Neural progenitor cell (in vitro differentiated cells): ENCODE data around the gene PLEKHA7. TPM values are rescaled to one million over a fixed set of nuclear protein-coding genes. Genes with fewer than 3 reads are reported as not detected.

Experiments used
- DNase-seq: peaks from one replicate; pipeline ENCODE4 v3.0.0-alpha.2; 2016; ENCODE audit warnings: low spot score
- H2AFZ ChIP-seq: fragments of 200-600 bp; sonication (generic); replicated peaks from 2 replicates; pipeline ENCODE4 v1.6.1; 2016; ENCODE audit warnings: antibody characterized with exemption
- H3F3A ChIP-seq: fragments of 200-600 bp; sonication (generic); 2 replicates; pipeline ENCODE4 v1.6.1; 2016; ENCODE audit warnings: antibody characterized with exemption, low read depth
- H3K27ac ChIP-seq: fragments of 200-600 bp; sonication (generic); 2 replicates; pipeline ENCODE4 v1.5.1; 2016; ENCODE audit warnings: mild to moderate bottlenecking
- H3K27me3 ChIP-seq: fragments of 200-600 bp; sonication (generic); 2 replicates; pipeline ENCODE4 v1.6.1; 2016; ENCODE audit warnings: mild to moderate bottlenecking, moderate library complexity
- H3K36me3 ChIP-seq: fragments of 200-600 bp; sonication (generic); 2 replicates; pipeline ENCODE4 v1.5.1; 2016
- H3K4me1 ChIP-seq: fragments of 200-600 bp; sonication (generic); 2 replicates; pipeline ENCODE4 v1.6.1; 2016; ENCODE audit warnings: mixed run types
- H3K4me2 ChIP-seq: fragments of 200-600 bp; sonication (generic); 2 replicates; pipeline ENCODE4 v1.6.1; 2016
- H3K4me3 ChIP-seq: fragments of 200-600 bp; sonication (generic); 2 replicates; pipeline ENCODE4 v1.5.1; 2016
- H3K79me2 ChIP-seq: fragments of 200-600 bp; sonication (generic); 2 replicates; pipeline ENCODE4 v1.6.1; 2016; ENCODE audit warnings: low read depth
- H3K9ac ChIP-seq: fragments of 200-600 bp; sonication (generic); 2 replicates; pipeline ENCODE4 v1.6.1; 2016
- H3K9me3 ChIP-seq: fragments of 200-600 bp; sonication (generic); 2 replicates; pipeline ENCODE4 v1.5.1; 2016; ENCODE audit warnings: low read depth
- H4K20me1 ChIP-seq: fragments of 200-600 bp; sonication (generic); 2 replicates; pipeline ENCODE4 v1.6.1; 2016; ENCODE audit warnings: low read depth
- H3K27ac Mint-ChIP-seq: 3 replicates; pipeline ENCODE4 v1.8.0; 2021; ENCODE audit warnings: mixed read lengths
- H3K27me3 Mint-ChIP-seq: 2 replicates; pipeline ENCODE4 v1.8.0; 2022; ENCODE audit warnings: low read depth, mild to moderate bottlenecking, inconsistent platforms, moderate library complexity, mixed read lengths; ENCODE audit not compliant: insufficient read depth
- H3K36me3 Mint-ChIP-seq: 3 replicates; pipeline ENCODE4 v1.8.0; 2021; ENCODE audit warnings: mixed read lengths
- H3K4me1 Mint-ChIP-seq: 3 replicates; pipeline ENCODE4 v1.8.0; 2021; ENCODE audit warnings: mixed read lengths
- H3K4me3 Mint-ChIP-seq: 3 replicates; pipeline ENCODE4 v1.8.0; 2021; ENCODE audit warnings: mild to moderate bottlenecking, moderate library complexity, mixed read lengths
- H3K9me3 Mint-ChIP-seq: 3 replicates; pipeline ENCODE4 v1.8.0; 2020; ENCODE audit warnings: mixed read lengths
- CTCF ChIP-seq: fragments of 200-600 bp; sonication (generic); IDR thresholded peaks from 2 replicates; pipeline ENCODE4 v1.5.1; 2017; ENCODE audit warnings: antibody characterized with exemption, mild to moderate bottlenecking
- EZH2 ChIP-seq: fragments of 200-600 bp; sonication (generic); IDR thresholded peaks from 2 replicates; pipeline ENCODE4 v1.6.1; 2017; ENCODE audit warnings: antibody characterized with exemption, mild to moderate bottlenecking, moderate library complexity
- EZH2phosphoT487 ChIP-seq: fragments of 200-600 bp; sonication (generic); IDR thresholded peaks from 2 replicates; pipeline ENCODE4 v1.6.1; 2017; ENCODE audit warnings: antibody characterized with exemption
- total RNA-seq: library from RNA; depleted of rRNA; stranded (reverse); fragments of >200 nt; gene quantifications from 2 replicates; pipeline ENCODE4 v1.2.3, GENCODE V29; 2015; ENCODE audit warnings: low replicate concordance

The PLEKHA7 gene
- total RNA-seq, 1 donor from 2014 or later, result 20.3 TPM

GRCh38 chr11:16936643-16937042, 77.6 kb downstream of the PLEKHA7 start:
- Mint-ChIP-seq H3K27me3 (no peaks in the 10 kb centered on the region), H3K27ac (no peak overlapping the region), H3K4me1 (peaks cover 14% of the 10 kb centered on the region), H3K9me3 (no peaks in the 10 kb centered on the region), H3K36me3 (no peaks in the 10 kb centered on the region), H3K4me3 (no peak overlapping the region)
- no peaks in the 10 kb centered on the region for H3K36me3 ChIP-seq
- no peaks in the 10 kb centered on the region for H3K9me3 ChIP-seq
- peaks cover 21% of the 10 kb centered on the region for H3K4me1 ChIP-seq
- no peak overlapping the region for H3K27ac ChIP-seq
- no peak for DNase-seq
- peaks cover 17% of the 10 kb centered on the region for H3F3A ChIP-seq
- peaks cover 23% of the 10 kb centered on the region for H4K20me1 ChIP-seq
- H3K4me2 ChIP-seq, result no peak overlapping the region
- H3K9ac ChIP-seq, result no peak overlapping the region
- no peaks in the 10 kb centered on the region for H3K27me3 ChIP-seq
- H2AFZ ChIP-seq, result no peak overlapping the region
- TF ChIP-seq EZH2 (no peak), EZH2phosphoT487 (no peak), CTCF (no peak)
- no peaks in the 10 kb centered on the region for H3K79me2 ChIP-seq
- no peak overlapping the region for H3K4me3 ChIP-seq

GRCh38 chr11:16935518-16936302, 78.5 kb downstream of the PLEKHA7 start:
- Mint-ChIP-seq H3K4me3 (no peak overlapping the region), H3K9me3 (no peaks in the 10 kb centered on the region), H3K27me3 (no peaks in the 10 kb centered on the region), H3K27ac (no peak overlapping the region), H3K4me1 (peaks cover 14% of the 10 kb centered on the region), H3K36me3 (no peaks in the 10 kb centered on the region)
- no peaks in the 10 kb centered on the region for H3K27me3 ChIP-seq
- H3K36me3 ChIP-seq, result no peaks in the 10 kb centered on the region
- TF ChIP-seq EZH2phosphoT487, result no peak
- TF ChIP-seq EZH2, result no peak
- TF ChIP-seq CTCF, result peak; percentile 77
- H3K4me2 ChIP-seq, result no peak overlapping the region
- no peak overlapping the region for H3K27ac ChIP-seq
- H3K4me3 ChIP-seq, result no peak overlapping the region
- H3K79me2 ChIP-seq, result no peaks in the 10 kb centered on the region
- DNase-seq, result peak; percentile 54
- no peaks in the 10 kb centered on the region for H3K9me3 ChIP-seq
- H4K20me1 ChIP-seq, result peaks cover 24% of the 10 kb centered on the region
- H3F3A ChIP-seq, result peaks cover 13% of the 10 kb centered on the region
- no peak overlapping the region for H3K9ac ChIP-seq
- peaks cover 18% of the 10 kb centered on the region for H3K4me1 ChIP-seq
- no peak overlapping the region for H2AFZ ChIP-seq

GRCh38 chr11:16933756-16934603, 80.2 kb downstream of the PLEKHA7 start:
- Mint-ChIP-seq H3K27me3 (no peaks in the 10 kb centered on the region), H3K9me3 (no peaks in the 10 kb centered on the region), H3K27ac (no peak overlapping the region), H3K36me3 (no peaks in the 10 kb centered on the region), H3K4me1 (peaks cover 17% of the 10 kb centered on the region), H3K4me3 (no peak overlapping the region)
- peaks cover 23% of the 10 kb centered on the region for H4K20me1 ChIP-seq
- TF ChIP-seq EZH2phosphoT487 (no peak), CTCF (no peak), EZH2 (no peak)
- H3K4me3 ChIP-seq, result no peak overlapping the region
- H3K36me3 ChIP-seq, result no peaks in the 10 kb centered on the region
- no peak overlapping the region for H2AFZ ChIP-seq
- no peak for DNase-seq
- H3K9ac ChIP-seq, result no peak overlapping the region
- no peaks in the 10 kb centered on the region for H3K27me3 ChIP-seq
- no peak overlapping the region for H3K4me2 ChIP-seq
- H3K4me1 ChIP-seq, result peaks cover 14% of the 10 kb centered on the region
- H3K79me2 ChIP-seq, result no peaks in the 10 kb centered on the region
- no peak overlapping the region for H3K27ac ChIP-seq
- peaks cover 9% of the 10 kb centered on the region for H3F3A ChIP-seq
- H3K9me3 ChIP-seq, result no peaks in the 10 kb centered on the region
